Muscle layer of colon (tissue), 2 donors: ENCODE measurements around the gene LIN9.

ENCODE experiments used
- H3K27ac ChIP-seq: one replicate; pipeline ENCODE4 v1.7.0; 2013; ENCODE audit warnings: low read depth, mild to moderate bottlenecking, low read length, moderate library complexity
- H3K27me3 ChIP-seq, 2 donors: one replicate each; pipeline ENCODE4 v1.7.0; 2013; ENCODE audit warnings: low read length in 2 of 2, mild to moderate bottlenecking in 2 of 2; ENCODE audit not compliant: insufficient read depth in 2 of 2, control insufficient read depth in 1 of 2
- H3K36me3 ChIP-seq: one replicate; pipeline ENCODE4 v1.7.0; 2013; ENCODE audit warnings: mild to moderate bottlenecking, low read length; ENCODE audit not compliant: insufficient read depth
- H3K4me1 ChIP-seq: one replicate; pipeline ENCODE4 v1.7.0; 2013; ENCODE audit warnings: mild to moderate bottlenecking, low read length; ENCODE audit not compliant: insufficient read depth
- H3K4me3 ChIP-seq, 2 donors: one replicate each; pipeline ENCODE4 v1.7.0; 2013; ENCODE audit warnings: low read length in 2 of 2, low read depth in 1 of 2, mild to moderate bottlenecking in 1 of 2, moderate library complexity in 1 of 2
- H3K9ac ChIP-seq: one replicate; pipeline ENCODE4 v1.7.0; 2013; ENCODE audit warnings: low read length
- H3K9me3 ChIP-seq: one replicate; pipeline ENCODE4 v1.7.0; 2013; ENCODE audit warnings: mild to moderate bottlenecking, low read length
- donor health status: abdominal sarcoma.
- donor health status: Adenocarcinoma of cecum.

Gene LIN9

GRCh38 chr1:226318471-226318870 lies 9.5 kb upstream of the LIN9 start:
- Histone ChIP-seq H3K9me3 (no peaks in the 10 kb centered on the region), H3K27ac (no peak overlapping the region), H3K36me3 (no peaks in the 10 kb centered on the region), H3K4me3 (no peak overlapping the region), H3K27me3 (no peaks in the 10 kb centered on the region), H3K4me1 (no peaks in the 10 kb centered on the region), H3K9ac (no peak overlapping the region)

DNA sequence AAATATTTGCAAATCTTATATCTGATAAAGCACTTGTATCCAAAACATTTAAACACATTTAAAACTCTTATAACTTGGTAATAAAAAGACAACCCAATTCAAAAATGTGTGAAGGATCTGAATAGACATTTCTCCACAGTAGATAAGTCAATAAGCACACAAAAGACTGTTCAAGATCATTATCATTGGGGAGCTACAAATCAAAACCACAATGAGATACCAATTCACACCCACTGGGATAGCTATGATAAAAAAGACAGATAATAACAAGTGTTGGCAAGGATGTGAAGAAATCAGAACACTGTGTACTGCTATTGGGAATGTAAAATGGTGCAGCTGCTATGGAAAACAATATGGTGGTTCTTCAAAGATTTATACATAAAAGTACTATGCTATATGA lies 5.1 kb upstream of the LIN9 start:
- H3K4me3 ChIP-seq, result no peak overlapping the region
- H3K36me3 ChIP-seq, result no peaks in the 10 kb centered on the region
- H3K4me1 ChIP-seq, result peaks cover 4% of the 10 kb centered on the region
- no peak overlapping the region for H3K9ac ChIP-seq
- no peak overlapping the region for H3K27ac ChIP-seq
- no peaks in the 10 kb centered on the region for H3K27me3 ChIP-seq
- H3K9me3 ChIP-seq, result no peaks in the 10 kb centered on the region

- no peak overlapping the region for H3K9ac ChIP-seq
- H3K27ac ChIP-seq, result no peak overlapping the region
- H3K4me3 ChIP-seq, result no peak overlapping the region
These were observed 3.1 kb upstream of the LIN9 start for GRCh38 chr1:226312065-226312464.

DNA sequence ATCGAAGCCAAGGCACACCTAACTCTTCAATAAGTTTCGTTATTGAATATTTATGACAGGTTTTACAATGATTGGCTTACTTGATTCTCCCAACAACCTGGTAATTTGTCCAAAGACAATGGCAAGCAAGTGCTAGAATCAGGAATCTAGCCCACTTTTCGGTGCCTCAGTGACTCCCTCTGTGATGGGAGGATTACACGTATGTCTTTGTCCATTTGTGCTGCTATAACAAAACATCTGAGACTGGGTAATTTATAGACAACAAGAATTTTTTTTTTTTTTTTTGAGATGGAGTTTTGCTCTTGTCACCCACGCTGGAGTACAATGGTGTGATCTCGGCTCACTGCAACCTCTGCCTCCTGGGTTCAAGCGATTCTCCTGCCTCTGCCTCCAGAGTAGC lies 2.4 kb upstream of the LIN9 start:
- no peaks in the 10 kb centered on the region for H3K9me3 ChIP-seq
- H3K4me1 ChIP-seq, result peaks cover 10% of the 10 kb centered on the region
- H3K36me3 ChIP-seq, result no peaks in the 10 kb centered on the region
- H3K27me3 ChIP-seq, result no peaks in the 10 kb centered on the region
- H3K9ac ChIP-seq, result no peak overlapping the region
- no peak overlapping the region for H3K4me3 ChIP-seq
- no peak overlapping the region for H3K27ac ChIP-seq

More at GRCh38 chr1:226312065-226312464, 3.1 kb upstream of the LIN9 start:
- Histone ChIP-seq H3K4me1 (peaks cover 10% of the 10 kb centered on the region), H3K9me3 (no peaks in the 10 kb centered on the region), H3K36me3 (no peaks in the 10 kb centered on the region), H3K27me3 (no peaks in the 10 kb centered on the region)

DNA sequence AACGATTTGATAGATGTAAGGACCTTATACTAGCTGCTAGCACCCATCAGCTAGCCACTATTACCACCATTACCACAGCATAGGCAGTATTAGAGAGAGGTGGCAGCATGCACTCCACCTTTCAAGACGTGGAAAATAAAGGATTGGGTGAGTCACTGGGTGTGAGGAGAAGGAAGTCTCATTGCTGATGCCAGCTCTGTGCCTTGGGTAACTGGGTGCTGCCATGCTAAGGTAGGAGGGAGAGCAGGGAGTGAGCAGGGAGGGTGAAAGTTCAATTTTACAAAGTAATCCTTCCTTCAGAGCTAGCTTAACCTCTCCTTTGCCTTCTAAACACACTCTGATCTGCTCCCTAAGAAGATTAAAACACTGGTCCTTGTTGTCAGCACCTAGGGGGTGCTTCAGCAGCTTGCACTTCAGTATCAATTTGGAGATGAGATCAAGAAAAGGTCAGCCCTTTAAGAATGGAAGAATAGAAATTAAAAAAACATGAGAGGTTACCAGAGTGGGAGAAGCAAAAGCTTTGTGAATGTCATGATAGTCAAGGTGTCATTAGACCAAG lies 1.8 kb upstream of the LIN9 start:
- Histone ChIP-seq H3K9ac (no peak overlapping the region), H3K36me3 (no peaks in the 10 kb centered on the region), H3K9me3 (no peaks in the 10 kb centered on the region), H3K4me3 (no peak overlapping the region), H3K27ac (no peak overlapping the region), H3K4me1 (peaks cover 10% of the 10 kb centered on the region), H3K27me3 (no peaks in the 10 kb centered on the region)

GRCh38 chr1:226310245-226310540 lies 1.2 kb upstream of the LIN9 start:
- H3K27ac ChIP-seq, result no peak overlapping the region
- no peaks in the 10 kb centered on the region for H3K9me3 ChIP-seq
- H3K4me3 ChIP-seq, result no peak overlapping the region
- no peaks in the 10 kb centered on the region for H3K27me3 ChIP-seq
- peaks cover 10% of the 10 kb centered on the region for H3K4me1 ChIP-seq
- H3K9ac ChIP-seq, result no peak overlapping the region
- no peaks in the 10 kb centered on the region for H3K36me3 ChIP-seq

GRCh38 chr1:226309398-226310244 lies 657 bp upstream of the LIN9 start:
- Histone ChIP-seq H3K9ac (no peak overlapping the region), H3K9me3 (no peaks in the 10 kb centered on the region), H3K36me3 (no peaks in the 10 kb centered on the region), H3K27ac (peak overlapping the region; percentile 38), H3K27me3 (no peaks in the 10 kb centered on the region), H3K4me1 (peaks cover 10% of the 10 kb centered on the region), H3K4me3 (peak overlapping the region; percentile 58 to 64)

GRCh38 chr1:226308166-226308722 lies 720 bp downstream of the LIN9 start:
- H3K9ac ChIP-seq, result peak overlapping the region; percentile 44
- H3K27me3 ChIP-seq, result no peaks in the 10 kb centered on the region
- no peaks in the 10 kb centered on the region for H3K36me3 ChIP-seq
- H3K27ac ChIP-seq, result peak overlapping the region; percentile 46
- H3K9me3 ChIP-seq, result no peaks in the 10 kb centered on the region
- H3K4me1 ChIP-seq, result peaks cover 10% of the 10 kb centered on the region
- H3K4me3 ChIP-seq, result peak overlapping the region; percentile 87

DNA sequence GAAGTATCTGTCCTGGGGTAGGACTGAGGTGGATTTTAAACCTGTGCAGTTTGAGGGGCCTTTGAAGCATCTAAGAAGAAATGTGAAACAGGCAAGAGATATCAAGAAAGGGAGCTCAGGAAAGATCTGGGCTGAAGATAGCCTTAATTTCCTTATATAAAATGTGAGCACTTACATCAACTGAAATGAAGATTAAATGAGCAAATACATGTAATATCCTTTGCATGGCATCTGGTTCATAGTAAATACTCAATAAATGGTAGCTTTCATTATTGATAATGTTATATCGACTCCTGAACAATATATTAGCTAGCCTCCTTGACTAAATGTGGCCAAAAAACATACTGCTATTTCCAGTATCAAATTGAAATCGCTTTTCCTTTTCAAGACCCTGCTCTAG lies 2.5 kb downstream of the LIN9 start:
- Histone ChIP-seq H3K27me3 (no peaks in the 10 kb centered on the region), H3K9ac (no peak overlapping the region), H3K9me3 (no peaks in the 10 kb centered on the region), H3K4me3 (no peak overlapping the region), H3K36me3 (no peaks in the 10 kb centered on the region), H3K27ac (no peak overlapping the region), H3K4me1 (peaks cover 10% of the 10 kb centered on the region)

- Histone ChIP-seq H3K4me3 (no peak overlapping the region), H3K4me1 (peaks cover 10% of the 10 kb centered on the region), H3K9me3 (no peaks in the 10 kb centered on the region), H3K9ac (no peak overlapping the region), H3K27me3 (no peaks in the 10 kb centered on the region), H3K36me3 (no peaks in the 10 kb centered on the region), H3K27ac (no peak overlapping the region)
These were observed 3.8 kb downstream of the LIN9 start for GRCh38 chr1:226305184-226305583.

DNA sequence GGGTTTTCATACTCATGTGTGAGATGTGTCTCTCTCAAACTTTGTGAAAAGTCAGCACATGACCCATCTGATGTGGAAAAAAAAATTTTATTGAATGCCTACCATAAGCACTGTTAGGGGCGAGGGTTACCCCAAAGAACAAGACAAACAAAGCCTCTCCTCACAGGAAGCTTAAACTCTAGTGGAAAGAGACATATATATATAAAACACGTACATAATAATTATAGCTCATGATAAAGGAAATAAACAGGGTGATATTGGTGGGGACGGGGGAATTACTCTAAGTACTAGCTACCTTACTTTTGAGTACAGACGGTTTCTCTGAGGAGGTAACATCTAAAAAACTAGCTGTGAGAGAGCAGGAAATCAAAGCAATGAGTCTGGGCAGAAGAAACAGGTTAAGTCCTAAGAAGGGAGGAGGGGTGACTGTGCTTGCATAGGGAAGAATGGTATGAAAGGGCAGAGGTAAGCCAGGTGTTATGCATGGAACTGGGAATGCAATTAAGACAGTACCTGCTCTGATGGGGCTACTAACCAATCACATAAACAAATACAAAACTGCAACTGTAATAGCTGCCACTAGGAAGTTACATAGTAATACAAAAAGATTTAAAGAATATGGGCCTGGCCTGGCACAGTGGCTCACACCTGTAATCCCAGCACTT lies 4.5 kb downstream of the LIN9 start:
- H3K9ac ChIP-seq, result no peak overlapping the region

More for the DNA sequence above, 4.5 kb downstream of the LIN9 start:
- no peaks in the 10 kb centered on the region for H3K9me3 ChIP-seq
- no peak overlapping the region for H3K27ac ChIP-seq
- H3K4me1 ChIP-seq, result peaks cover 6% of the 10 kb centered on the region
- H3K27me3 ChIP-seq, result no peaks in the 10 kb centered on the region
- H3K36me3 ChIP-seq, result no peaks in the 10 kb centered on the region
- no peak overlapping the region for H3K4me3 ChIP-seq
